BLaER1 treated with 17β-estradiol and CSF1 and Interleukin-3, amounts not matched to agents 10 nM and 100 nM (cell line): ENCODE data around the gene KANK4.

Source experiments
- H3K27ac ChIP-seq, 11 experiments: shearing (Covaris generic); formaldehyde crosslinking; 2 replicates each; pipeline ENCODE4 v1.8.1; 2022
- H3K27me3 ChIP-seq, 11 experiments: shearing (Covaris generic); formaldehyde crosslinking; 2 replicates each; pipeline ENCODE4 v1.8.1; 2022
- H3K36me3 ChIP-seq, 11 experiments: shearing (Covaris generic); formaldehyde crosslinking; 2 replicates each; pipeline ENCODE4 v1.8.1; 2022
- H3K4me1 ChIP-seq, 10 experiments: shearing (Covaris generic); formaldehyde crosslinking; 2 replicates each; pipeline ENCODE4 v1.8.1; 2022
- H3K4me2 ChIP-seq, 11 experiments: shearing (Covaris generic); formaldehyde crosslinking; 2 replicates each; pipeline ENCODE4 v1.8.1; 2022
- H3K4me3 ChIP-seq, 10 experiments: shearing (Covaris generic); formaldehyde crosslinking; 2 replicates each; pipeline ENCODE4 v1.8.1; 2022
- H3K9ac ChIP-seq, 11 experiments: shearing (Covaris generic); formaldehyde crosslinking; 2 replicates each; pipeline ENCODE4 v1.8.1; 2022
- H3K9me3 ChIP-seq, 11 experiments: shearing (Covaris generic); formaldehyde crosslinking; replicated peaks in 1 of 11; 2 replicates each; pipeline ENCODE4 v1.8.1; 2022
- H4K20me1 ChIP-seq, 11 experiments: shearing (Covaris generic); formaldehyde crosslinking; 2 replicates each; pipeline ENCODE4 v1.8.1; 2022
- Cebpa-rat ChIP-seq, 11 experiments: shearing (Covaris generic); IDR thresholded peaks; 2 replicates each; pipeline ENCODE4 v1.8.1; 2022

Gene KANK4

GRCh38 chr1:62314454-62315350 lies 4.5 kb downstream of the KANK4 start:
- Histone ChIP-seq H3K9ac (no peak overlapping the region), H3K27me3 (peaks cover 24 to 34% (median 29%) of the 10 kb centered on the region in 11 experiments), H3K4me2 (no peak overlapping the region), H3K27ac (no peak overlapping the region), H4K20me1 (no peaks in the 10 kb centered on the region), H3K4me1 (peaks cover 0 to 6% (median 0%) of the 10 kb centered on the region in 10 experiments; a peak in 5 of 20 replicates), H3K4me3 (no peak overlapping the region), H3K9me3 (peaks cover 8 to 20% (median 16%) of the 10 kb centered on the region in 11 experiments; a peak in 19 of 22 replicates), H3K36me3 (no peaks in the 10 kb centered on the region)
- TF ChIP-seq Cebpa-rat (IDR thresholded peaks at IDR 0.05), result no peak

- H3K9ac ChIP-seq, result no peak overlapping the region
- peaks cover 4 to 14% (median 9%) of the 10 kb centered on the region in 11 experiments; a peak in 21 of 22 replicates for H3K27me3 ChIP-seq
- TF ChIP-seq Cebpa-rat (IDR thresholded peaks at IDR 0.05), result no peak
- no peaks in the 10 kb centered on the region for H3K36me3 ChIP-seq
- peaks cover 0 to under 1% (median 0%) of the 10 kb centered on the region in 11 experiments; a peak in 1 of 22 replicates for H3K9me3 ChIP-seq
- H3K4me3 ChIP-seq, result no peak overlapping the region
- peaks cover 0 to 18% (median 10%) of the 10 kb centered on the region in 10 experiments; a peak in 13 of 20 replicates for H3K4me1 ChIP-seq
- H4K20me1 ChIP-seq, result no peaks in the 10 kb centered on the region
- H3K27ac ChIP-seq, result no peak overlapping the region
- H3K4me2 ChIP-seq, result no peak overlapping the region
These were observed 6.5 kb downstream of the KANK4 start for GRCh38 chr1:62312698-62313097.

GRCh38 chr1:62311473-62311943 lies 7.7 kb downstream of the KANK4 start:
- Histone ChIP-seq H3K27me3 (0 out of 22 replicates have a peak, but pooled peaks cover 0 to 5% (median 0%) of the 10 kb centered on the region in 11 experiments), H3K36me3 (no peaks in the 10 kb centered on the region), H3K4me2 (peak overlapping the region in 1 of 11 experiments; percentile 5; a peak in 3 of 22 replicates), H3K9me3 (no peaks in the 10 kb centered on the region), H4K20me1 (no peaks in the 10 kb centered on the region), H3K9ac (no peak overlapping the region), H3K4me1 (peaks cover 0 to 18% (median 10%) of the 10 kb centered on the region in 10 experiments; a peak in 13 of 20 replicates), H3K27ac (no peak overlapping the region), H3K4me3 (no peak overlapping the region)
- no peak for TF ChIP-seq Cebpa-rat (IDR thresholded peaks at IDR 0.05)

DNA sequence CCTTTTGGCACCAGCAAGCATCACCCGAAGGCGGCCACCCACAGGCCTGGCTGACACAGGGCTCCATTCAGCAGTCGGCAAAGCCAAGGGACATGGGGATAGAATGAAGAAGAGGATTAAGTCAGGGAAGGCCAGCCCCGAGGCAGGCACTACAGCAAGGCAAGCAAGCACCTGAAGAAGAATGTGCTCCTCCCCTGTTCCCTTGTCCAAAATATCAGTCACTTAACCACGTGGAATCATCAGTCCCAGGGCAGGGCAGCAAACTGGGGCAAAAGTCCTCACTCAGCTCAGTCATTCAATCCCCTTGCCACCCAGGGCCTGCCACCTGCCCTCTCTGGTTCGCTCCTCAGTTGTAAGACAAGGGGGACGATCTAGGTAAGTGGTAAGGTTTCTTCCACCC lies 9.3 kb downstream of the KANK4 start:
- no peaks in the 10 kb centered on the region for H3K9me3 ChIP-seq
- H3K27me3 ChIP-seq, result no peaks in the 10 kb centered on the region
- H3K36me3 ChIP-seq, result no peaks in the 10 kb centered on the region
- H3K4me1 ChIP-seq, result peaks cover 0 to 18% (median 10%) of the 10 kb centered on the region in 10 experiments; a peak in 13 of 20 replicates
- H3K4me2 ChIP-seq, result no peak overlapping the region
- no peak overlapping the region for H3K27ac ChIP-seq
- no peaks in the 10 kb centered on the region for H4K20me1 ChIP-seq
- no peak overlapping the region for H3K4me3 ChIP-seq
- TF ChIP-seq Cebpa-rat (IDR thresholded peaks at IDR 0.05), result no peak
- H3K9ac ChIP-seq, result no peak overlapping the region

DNA sequence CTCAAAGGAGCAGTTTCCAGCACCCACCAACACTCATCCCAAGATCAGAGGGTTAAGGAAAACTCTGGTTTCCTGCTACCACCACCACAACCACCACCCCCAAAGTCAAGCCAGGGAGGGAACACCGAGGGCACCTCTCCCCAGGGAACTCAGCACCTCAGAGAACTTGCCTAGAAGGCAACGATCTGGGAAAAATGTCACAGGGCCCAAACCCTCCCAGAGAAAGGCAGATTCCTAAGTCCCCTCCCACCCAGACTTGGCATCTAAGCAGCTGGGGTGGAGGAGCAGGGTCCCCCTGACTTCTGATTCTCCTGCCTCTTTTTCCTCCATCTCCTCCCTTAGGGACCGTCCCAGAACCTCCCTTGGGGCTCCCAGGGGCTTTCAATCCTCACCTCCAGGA lies 10.6 kb downstream of the KANK4 start:
- Histone ChIP-seq H3K4me2 (peak overlapping the region in 9 of 11 experiments; percentile 1 to 58 (median 45); a peak in 15 of 22 replicates), H3K27ac (no peak overlapping the region), H3K4me3 (no peak overlapping the region)

GRCh38 chr1:62307895-62308492 lies 11.2 kb downstream of the KANK4 start:
- peaks cover 0 to 18% (median 10%) of the 10 kb centered on the region in 10 experiments; a peak in 13 of 20 replicates for H3K4me1 ChIP-seq
- peak overlapping the region in 9 of 11 experiments; percentile 1 to 58 (median 45); a peak in 15 of 22 replicates for H3K4me2 ChIP-seq
- no peak overlapping the region for H3K9ac ChIP-seq
- no peak overlapping the region for H3K27ac ChIP-seq
- TF ChIP-seq Cebpa-rat (IDR thresholded peaks at IDR 0.05), result no peak
- no peaks in the 10 kb centered on the region for H4K20me1 ChIP-seq
- H3K36me3 ChIP-seq, result no peaks in the 10 kb centered on the region
- H3K27me3 ChIP-seq, result no peaks in the 10 kb centered on the region
- H3K4me3 ChIP-seq, result no peak overlapping the region
- H3K9me3 ChIP-seq, result no peaks in the 10 kb centered on the region

More for the DNA sequence above, 10.6 kb downstream of the KANK4 start:
- Histone ChIP-seq H4K20me1 (no peaks in the 10 kb centered on the region), H3K9me3 (no peaks in the 10 kb centered on the region), H3K36me3 (no peaks in the 10 kb centered on the region), H3K9ac (no peak overlapping the region), H3K27me3 (no peaks in the 10 kb centered on the region), H3K4me1 (peaks cover 0 to 18% (median 10%) of the 10 kb centered on the region in 10 experiments; a peak in 13 of 20 replicates)
- TF ChIP-seq Cebpa-rat (IDR thresholded peaks at IDR 0.05), result no peak

- Histone ChIP-seq H3K4me2 (no peak overlapping the region), H3K9ac (no peak overlapping the region), H4K20me1 (no peaks in the 10 kb centered on the region), H3K4me3 (no peak overlapping the region), H3K36me3 (no peaks in the 10 kb centered on the region), H3K27me3 (no peaks in the 10 kb centered on the region), H3K9me3 (no peaks in the 10 kb centered on the region), H3K4me1 (peaks cover 0 to 18% (median 10%) of the 10 kb centered on the region in 10 experiments; a peak in 13 of 20 replicates), H3K27ac (no peak overlapping the region)
- TF ChIP-seq Cebpa-rat (IDR thresholded peaks at IDR 0.05), result no peak
These were observed 11.8 kb downstream of the KANK4 start for GRCh38 chr1:62307446-62307845.

- no peak overlapping the region for H3K4me2 ChIP-seq
- H3K27ac ChIP-seq, result no peak overlapping the region
- no peaks in the 10 kb centered on the region for H3K27me3 ChIP-seq
- no peaks in the 10 kb centered on the region for H3K36me3 ChIP-seq
- no peaks in the 10 kb centered on the region for H4K20me1 ChIP-seq
- no peak overlapping the region for H3K9ac ChIP-seq
- no peak overlapping the region for H3K4me3 ChIP-seq
- H3K9me3 ChIP-seq, result no peaks in the 10 kb centered on the region
- H3K4me1 ChIP-seq, result peaks cover 0 to 13% (median 10%) of the 10 kb centered on the region in 10 experiments; a peak in 13 of 20 replicates
- no peak for TF ChIP-seq Cebpa-rat (IDR thresholded peaks at IDR 0.05)
These were observed 13.2 kb downstream of the KANK4 start for GRCh38 chr1:62306065-62306464.

DNA sequence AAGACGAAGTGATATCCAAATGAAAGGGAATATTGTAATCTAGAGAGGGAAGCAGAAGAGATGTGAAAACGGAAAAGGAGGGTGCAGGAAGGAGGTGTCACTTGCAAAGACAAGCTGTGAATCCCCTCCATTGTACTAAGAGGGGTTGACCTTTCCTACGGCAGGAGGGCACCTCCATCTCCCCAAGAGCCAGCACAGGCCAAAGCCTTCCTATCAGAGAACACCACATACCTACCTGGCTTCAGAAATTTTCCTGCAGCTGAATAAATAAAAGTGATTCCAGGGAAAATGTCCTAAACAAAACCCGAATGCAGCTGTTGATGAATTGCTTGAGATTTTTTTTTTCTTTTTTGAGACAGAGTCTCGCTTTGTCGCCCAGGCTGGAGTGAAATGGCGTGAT lies 14.3 kb downstream of the KANK4 start:
- Histone ChIP-seq H3K4me3 (no peak overlapping the region), H3K27ac (no peak overlapping the region), H3K4me1 (peaks cover 0 to 13% (median 10%) of the 10 kb centered on the region in 10 experiments; a peak in 13 of 20 replicates), H3K9ac (no peak overlapping the region), H4K20me1 (no peaks in the 10 kb centered on the region), H3K27me3 (no peaks in the 10 kb centered on the region), H3K36me3 (no peaks in the 10 kb centered on the region), H3K9me3 (no peaks in the 10 kb centered on the region), H3K4me2 (no peak overlapping the region)
- TF ChIP-seq Cebpa-rat (IDR thresholded peaks at IDR 0.05), result no peak
